HG03558 (cell line): ENCODE measurements around the gene ID1.

ENCODE experiments used
- ATAC-seq: cut with Tn5 transposase; IDR thresholded peaks from one replicate; pipeline ENCODE4 v1.9.1; 2021; ENCODE audit warnings: moderate number of reproducible peaks; ENCODE audit not compliant: unreplicated experiment; ENCODE audit errors: extremely low read depth

Gene ID1

GRCh38 chr20:31605031-31605901 lies at the start of gene ID1:
TSS of gene ID1 (plus strand) at chr20:31605289. CDS start at chr20:31605388, 99 bp downstream.
- peak; percentile 53 for ATAC-seq

DNA sequence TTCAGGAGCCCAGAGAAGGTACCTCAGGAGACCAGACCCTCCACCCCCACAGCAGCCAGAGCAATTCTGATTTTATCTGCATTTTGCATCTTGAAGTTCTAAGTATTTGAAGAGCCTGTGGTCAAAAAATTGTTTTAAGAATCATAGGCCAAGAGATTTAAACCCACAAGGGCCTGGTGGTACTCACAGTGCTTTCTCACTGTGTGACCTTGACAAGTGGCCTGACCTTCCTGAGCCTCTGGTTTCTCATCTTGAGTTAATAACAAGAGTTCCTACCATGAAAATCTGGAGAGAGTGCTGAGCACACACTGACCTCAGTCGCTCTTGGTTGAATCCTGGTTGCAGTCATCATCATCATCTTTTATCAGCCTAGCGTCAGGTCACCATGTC lies 45.4 kb upstream of the ID1 start:
- ATAC-seq, result no peak

GRCh38 chr20:31560094-31560745 lies 44.9 kb upstream of the ID1 start:
- ATAC-seq, result no peak

GRCh38 chr20:31560746-31561598 lies 44.1 kb upstream of the ID1 start:
- no peak for ATAC-seq

DNA sequence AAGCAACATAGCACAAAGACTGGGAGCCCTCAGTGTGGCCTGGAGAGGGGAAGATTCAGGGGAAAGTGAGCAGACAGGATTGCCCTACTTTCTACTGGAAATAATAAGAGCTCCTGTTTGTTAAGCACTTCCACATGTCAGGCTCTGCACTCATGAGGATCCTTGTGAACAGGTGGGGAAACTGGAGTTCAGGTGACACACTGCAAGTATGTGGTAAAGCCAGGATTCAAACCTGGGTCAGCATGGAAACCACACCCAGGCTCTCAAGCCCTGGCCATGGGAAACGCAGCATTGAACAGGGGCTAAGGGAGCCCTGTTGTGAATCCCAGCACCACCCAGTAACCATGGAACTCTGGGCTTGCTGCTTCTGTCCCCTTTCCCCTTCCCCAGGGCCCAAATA lies 42.8 kb upstream of the ID1 start:
- ATAC-seq, result no peak

DNA sequence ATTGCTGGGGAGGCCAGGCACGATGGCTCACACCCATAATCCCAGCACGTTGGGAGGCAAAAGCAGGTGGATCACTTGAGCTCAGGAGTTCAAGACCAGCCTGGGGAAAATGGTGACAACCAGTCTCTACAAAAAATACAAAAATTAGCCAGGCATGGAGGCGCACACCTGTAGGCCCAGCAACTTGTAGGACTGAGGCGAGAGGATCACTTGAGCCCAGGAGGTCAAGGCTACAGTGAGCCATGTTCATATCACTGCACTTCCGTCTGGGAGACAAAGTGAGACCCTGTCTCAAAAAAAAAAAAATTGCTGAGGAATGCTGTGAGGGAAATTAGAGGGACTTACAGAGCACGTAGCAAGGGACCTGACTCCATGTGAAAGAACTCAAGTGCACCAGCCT lies 40.8 kb upstream of the ID1 start:
- no peak for ATAC-seq

GRCh38 chr20:31565699-31566318 lies 39.3 kb upstream of the ID1 start:
- ATAC-seq, result no peak

DNA sequence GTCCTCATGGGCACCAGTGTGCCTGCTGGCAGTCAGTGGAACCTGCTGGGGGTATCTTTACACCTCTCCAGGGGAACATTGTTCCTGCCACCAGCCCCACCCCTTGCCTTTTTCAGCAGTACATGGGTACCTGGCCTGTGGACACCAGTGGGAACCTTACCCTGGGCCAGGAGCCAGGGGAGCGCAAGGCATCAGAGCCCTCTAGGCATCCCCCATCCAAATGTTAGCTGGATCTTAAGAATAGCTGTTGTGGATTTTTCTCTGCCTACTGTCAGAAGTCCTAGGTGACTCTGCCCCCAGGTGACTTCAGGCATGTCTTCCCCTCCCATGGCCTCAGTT lies 38.8 kb upstream of the ID1 start:
- no peak for ATAC-seq

DNA sequence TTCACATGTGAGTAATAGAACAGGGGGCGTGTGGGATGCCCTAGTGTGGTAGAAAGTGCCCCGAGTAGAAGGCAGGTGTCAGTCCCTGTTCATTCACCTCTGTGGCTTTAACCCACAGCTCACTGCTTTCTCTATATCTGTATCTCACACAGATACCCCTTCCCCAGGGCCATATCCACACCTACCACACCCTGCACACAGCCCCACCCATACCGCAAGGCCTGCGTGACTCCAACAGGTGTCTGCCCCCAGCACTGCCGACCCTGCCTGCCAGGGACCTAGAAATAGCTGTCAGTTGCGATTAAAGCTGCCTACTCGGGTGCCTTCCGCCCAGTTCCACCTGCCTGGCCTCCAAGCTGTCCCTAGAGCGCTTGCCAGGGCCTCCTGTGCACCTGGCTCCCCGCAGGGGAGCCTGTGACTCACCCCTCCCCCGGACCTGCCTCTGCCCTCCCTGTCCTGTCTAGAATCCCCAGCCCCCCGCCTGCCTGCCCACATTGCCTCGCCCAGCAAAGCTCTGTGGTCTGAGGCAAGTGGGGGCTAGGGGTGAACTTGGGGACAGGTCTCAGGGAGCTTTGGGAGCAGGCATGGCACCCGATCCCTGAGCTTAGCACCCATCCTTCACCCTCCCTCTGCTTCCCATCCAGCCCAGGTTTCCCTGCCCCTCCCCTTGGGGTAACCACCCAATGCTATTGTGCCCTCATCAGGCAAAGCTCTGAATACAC lies 38.3 kb upstream of the ID1 start:
- no peak for ATAC-seq

DNA sequence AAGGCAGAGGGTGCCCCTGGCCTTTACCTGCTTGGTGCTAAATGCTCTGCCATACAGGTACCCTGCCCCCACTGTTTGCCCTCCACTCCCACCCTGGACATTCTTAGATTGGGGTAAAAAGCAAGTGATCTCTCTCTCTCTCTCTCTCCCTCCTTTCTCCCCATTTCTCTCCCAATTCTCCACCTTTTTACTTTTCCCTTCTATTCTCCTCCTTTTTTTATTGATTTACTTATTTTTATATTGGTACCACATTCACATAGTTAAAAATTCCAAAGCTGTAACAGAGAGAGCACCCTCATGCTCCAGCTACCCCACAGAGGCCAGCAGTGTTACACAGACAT lies 37.7 kb upstream of the ID1 start:
- no peak for ATAC-seq

GRCh38 chr20:31568041-31568731 lies 36.9 kb upstream of the ID1 start:
- ATAC-seq, result no peak

DNA sequence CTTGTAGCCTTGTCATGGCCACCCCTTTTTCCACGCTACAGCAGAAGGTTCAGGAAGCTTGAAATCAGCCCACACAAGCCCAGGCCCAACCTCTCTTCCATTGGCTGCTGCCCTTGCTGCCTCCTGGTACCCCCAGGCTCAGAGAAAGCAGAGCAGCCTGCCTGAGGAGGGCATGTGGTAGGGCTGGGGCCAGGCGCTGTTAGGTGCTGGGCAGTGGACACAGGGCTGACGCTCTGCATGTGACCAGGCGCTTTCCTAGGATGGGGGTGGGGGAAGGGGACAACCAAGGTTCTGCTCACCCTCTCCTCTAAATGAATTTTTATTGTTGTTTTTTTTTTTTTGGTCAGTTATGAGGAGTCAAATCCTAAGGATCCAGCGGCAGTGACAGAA lies 36.3 kb upstream of the ID1 start:
- ATAC-seq, result no peak

DNA sequence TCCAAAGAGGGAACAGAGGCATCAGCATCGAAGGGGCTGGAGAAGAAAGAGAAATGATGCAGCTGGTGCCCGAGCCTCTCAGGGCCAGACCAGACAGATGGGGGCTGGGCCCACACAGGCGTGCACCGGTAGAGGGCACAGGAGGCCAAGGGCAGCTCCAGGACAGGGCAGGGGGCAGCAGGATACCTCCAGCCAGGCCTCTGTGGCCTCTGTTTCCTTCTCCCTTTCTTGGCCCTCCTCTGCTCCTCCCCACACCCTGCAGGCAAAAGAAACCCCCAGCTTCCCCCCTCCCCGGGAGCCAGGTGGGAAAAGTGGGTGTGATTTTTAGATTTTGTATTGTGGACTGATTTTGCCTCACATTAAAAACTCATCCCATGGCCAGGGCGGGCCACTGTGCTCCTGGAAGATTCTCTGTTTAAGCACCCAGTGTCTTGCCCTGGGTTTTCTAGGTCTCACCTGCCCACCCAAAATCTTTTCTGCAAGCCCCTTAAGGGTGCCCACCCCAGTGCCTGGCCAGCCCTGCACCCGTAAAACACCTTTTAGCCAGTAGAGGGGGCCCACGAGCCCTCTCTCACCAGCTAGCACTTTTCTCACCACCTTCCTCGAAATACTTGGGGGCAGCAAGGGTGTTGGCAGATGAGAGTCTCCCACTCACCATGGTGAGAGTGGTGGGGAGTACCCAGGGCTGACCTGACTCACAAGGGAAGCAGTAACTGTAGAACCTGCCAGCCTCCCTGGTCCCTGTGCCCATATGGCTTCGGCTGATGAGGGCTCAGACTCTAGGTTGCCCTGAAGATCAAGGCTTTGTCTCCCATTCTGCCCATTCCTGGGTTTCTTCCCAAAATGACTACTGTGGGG lies 35.7 kb upstream of the ID1 start:
- ATAC-seq, result no peak

GRCh38 chr20:31570021-31570463 lies 35.0 kb upstream of the ID1 start:
- ATAC-seq, result no peak

DNA sequence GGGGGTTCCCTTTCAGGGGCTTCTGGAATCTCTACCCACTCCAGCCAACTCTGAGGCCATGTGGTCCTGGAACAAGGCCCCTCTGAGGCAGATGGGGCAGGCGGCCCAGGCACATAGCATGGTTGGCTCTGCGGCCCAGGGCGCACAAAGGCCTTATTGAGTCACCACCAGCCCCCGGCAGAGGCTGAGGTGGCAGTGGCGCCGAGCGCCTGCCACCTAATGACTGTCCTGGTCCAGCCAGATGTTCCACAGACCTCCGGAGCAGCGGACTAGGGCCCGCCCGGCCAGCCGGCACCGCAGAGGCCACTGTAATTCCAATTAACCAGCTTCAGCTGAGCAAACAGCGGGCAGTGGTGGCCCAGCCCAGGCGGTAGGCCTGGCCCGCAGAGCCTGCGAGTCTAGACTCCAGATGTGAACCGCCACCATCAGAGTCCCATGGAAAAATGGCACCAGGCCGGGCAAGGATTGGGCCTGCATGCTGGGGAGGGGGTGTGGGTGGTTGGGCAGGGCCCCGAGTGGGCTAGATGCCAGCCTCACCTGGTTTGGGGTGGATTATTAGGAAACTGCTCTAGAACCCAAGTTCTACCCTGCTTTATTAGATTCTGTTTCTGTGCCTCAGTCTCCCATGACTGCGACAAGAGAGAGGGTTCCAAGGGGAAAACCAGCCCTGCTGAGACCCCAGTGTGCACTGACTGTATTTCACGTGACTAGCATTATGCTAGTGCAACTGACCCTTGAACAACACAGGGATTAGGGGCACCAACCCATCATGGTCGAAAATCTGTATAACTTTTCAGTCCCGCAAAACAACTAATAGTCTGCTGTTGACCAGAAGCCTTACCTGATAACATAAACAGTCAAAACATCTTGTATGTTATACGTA lies 34.1 kb upstream of the ID1 start:
- no peak for ATAC-seq

DNA sequence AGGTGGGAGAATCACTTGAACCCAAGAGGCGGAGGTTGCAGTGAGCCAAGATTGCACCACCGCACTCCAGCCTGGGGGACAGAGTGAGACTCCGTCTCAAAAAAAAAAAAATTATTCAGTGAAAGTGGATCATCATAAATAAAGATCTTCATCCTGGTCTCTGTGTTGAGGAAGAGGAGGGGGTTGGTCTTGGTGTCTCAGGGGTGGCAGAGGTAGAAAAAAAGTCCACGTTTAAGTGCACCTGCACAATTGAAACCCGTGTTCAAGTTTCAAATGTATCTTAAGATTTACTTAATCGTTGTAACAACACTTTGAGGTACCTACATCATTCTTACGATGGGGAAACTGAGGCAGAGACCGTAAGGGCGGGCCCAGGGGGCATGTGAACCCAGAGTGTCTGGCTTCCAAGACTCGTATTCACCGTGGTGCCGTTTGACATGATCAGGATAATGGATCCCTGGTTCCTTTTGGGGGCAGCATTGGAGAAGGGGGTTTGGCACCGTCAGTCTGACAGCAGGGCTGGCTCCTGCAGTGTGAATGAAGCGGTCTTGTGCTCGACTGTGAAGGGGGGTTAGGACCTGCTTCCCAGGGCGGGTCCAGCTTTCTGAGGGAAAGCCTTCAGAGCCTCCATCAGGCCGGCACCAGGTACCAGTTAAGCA lies 32.9 kb upstream of the ID1 start:
- no peak for ATAC-seq
